Measurements from ENCODE around the gene MSL2.
"Not testable (repeated sequence)": the region's sequence is repeated elsewhere in the genome, so short reads cannot be mapped to it uniquely, and the experiment has no call there.

The MSL2 gene

DNA sequence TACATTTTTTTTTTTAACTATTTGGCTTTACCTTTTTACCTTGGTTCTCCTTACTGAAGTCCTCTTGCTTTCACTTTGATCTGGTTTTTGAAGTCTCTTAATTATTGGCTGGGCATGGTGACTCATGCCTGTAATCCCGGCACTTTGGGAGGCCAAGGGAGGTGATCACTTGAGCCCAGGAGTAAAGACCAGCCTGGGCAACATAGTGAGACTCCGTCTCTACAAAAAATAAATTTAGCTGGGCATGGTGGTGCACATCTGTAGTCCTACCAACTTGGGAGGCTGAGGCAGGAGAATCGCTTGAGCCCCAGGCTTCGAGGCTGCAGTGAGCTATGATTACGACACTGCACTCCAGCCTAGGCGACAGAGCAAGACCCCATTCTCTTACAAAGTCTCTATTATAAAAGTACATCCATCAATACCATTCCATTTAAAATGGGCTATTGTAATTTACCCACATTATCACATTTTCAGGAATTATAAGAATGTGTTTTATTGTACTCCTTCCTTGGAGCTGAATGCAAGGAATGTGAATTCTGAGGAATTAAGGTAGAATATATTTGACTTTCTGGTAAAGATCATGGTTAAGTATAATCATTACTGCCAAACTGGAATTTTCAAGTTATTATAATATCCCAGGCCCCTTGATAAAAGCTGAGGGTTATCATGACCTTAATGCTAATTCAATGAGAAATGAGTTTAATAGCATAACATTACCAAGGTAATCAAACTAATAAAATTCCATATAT, 49.0 kb downstream of the MSL2 start:
- Mint-ChIP-seq H3K27ac (no peak overlapping the region), H3K4me1 (ENCODE audit: low read depth) (peaks cover 23% of the 10 kb centered on the region)

DNA sequence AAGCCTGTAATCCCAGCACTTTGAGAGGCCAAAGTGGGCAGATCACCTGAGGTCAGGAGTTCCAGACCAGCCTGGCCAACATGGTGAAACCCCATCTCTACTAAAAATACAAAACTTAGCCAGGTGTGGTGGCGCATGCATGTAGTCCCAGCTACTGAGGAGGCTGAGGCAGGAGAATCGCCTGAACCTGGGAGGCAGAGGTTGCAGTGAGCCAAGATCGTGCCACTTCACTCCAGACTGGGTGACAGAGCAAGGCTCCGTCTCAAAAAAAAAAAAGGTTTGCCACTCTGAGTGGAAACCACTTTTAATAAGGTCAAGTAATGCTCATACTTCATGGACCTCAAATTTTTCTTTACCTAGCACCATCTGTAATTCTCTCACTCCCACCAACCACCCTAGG, 51.7 kb downstream of the MSL2 start:
- peaks cover 16% of the 10 kb centered on the region for H3K36me3 Mint-ChIP-seq (ENCODE audit: low read depth)
- not testable (repeated sequence) for H3K27ac Mint-ChIP-seq; H3K9me3 Mint-ChIP-seq; H3K27me3 Mint-ChIP-seq (ENCODE audit: low read depth); H3K4me1 Mint-ChIP-seq (ENCODE audit: low read depth); DNase-seq (ENCODE audit: low spot score); H3K4me3 Mint-ChIP-seq

More for the DNA sequence above, 49.0 kb downstream of the MSL2 start:
- Mint-ChIP-seq H3K36me3 (ENCODE audit: low read depth) (peaks cover 38% of the 10 kb centered on the region), H3K9me3 (no peaks in the 10 kb centered on the region), H3K4me3 (no peak overlapping the region), H3K27me3 (ENCODE audit: low read depth) (no peaks in the 10 kb centered on the region)
- no peak for DNase-seq (ENCODE audit: low spot score)

DNA sequence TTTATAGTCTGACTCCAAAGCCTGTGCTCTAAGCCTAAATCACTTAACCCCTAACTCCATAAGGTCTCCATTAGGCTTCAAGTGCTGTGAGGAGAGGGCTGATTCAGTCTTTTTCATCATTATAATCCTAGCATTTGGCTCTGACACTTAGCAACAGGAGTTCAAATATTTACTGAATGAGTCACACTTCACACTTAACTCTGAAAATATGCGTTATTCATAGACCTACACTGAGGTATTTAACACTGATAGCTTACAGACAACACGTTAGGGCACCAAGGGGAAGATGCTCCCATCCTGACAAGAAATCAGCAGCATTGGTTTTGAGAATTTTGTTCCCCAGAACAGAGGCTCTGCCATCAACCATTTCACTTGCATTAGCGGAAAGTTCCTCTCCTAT, 53.5 kb downstream of the MSL2 start:
- H3K36me3 Mint-ChIP-seq (ENCODE audit: low read depth), result peaks cover 7% of the 10 kb centered on the region
- DNase-seq (ENCODE audit: low spot score), result no peak

DNA sequence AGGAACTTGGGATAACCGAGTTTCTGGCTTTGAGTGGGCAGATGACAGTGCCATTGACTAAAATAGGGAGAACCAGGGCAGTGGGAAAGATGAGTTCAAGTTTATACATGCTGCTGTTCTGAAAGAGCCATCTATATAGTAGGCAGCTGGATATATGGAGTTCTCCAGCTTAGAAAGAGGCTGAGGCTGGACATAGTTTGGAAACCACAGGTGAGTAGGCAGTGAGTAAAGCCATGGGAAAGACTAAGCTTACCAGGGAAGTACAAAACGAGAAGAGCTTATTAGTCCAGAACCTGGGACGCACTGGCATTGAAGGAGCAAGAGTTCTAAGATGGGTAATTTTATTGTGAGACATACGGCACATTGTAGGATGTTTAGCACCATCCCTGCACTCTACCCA, 54.2 kb downstream of the MSL2 start:
- no peak overlapping the region for H3K27ac Mint-ChIP-seq
- H3K36me3 Mint-ChIP-seq (ENCODE audit: low read depth), result peaks cover 5% of the 10 kb centered on the region
- no peaks in the 10 kb centered on the region for H3K27me3 Mint-ChIP-seq (ENCODE audit: low read depth)

More for the DNA sequence above, 53.5 kb downstream of the MSL2 start:
- Mint-ChIP-seq H3K4me1 (ENCODE audit: low read depth) (no peaks in the 10 kb centered on the region), H3K9me3 (no peaks in the 10 kb centered on the region), H3K27ac (no peak overlapping the region), H3K27me3 (ENCODE audit: low read depth) (no peaks in the 10 kb centered on the region), H3K4me3 (no peak overlapping the region)

DNA sequence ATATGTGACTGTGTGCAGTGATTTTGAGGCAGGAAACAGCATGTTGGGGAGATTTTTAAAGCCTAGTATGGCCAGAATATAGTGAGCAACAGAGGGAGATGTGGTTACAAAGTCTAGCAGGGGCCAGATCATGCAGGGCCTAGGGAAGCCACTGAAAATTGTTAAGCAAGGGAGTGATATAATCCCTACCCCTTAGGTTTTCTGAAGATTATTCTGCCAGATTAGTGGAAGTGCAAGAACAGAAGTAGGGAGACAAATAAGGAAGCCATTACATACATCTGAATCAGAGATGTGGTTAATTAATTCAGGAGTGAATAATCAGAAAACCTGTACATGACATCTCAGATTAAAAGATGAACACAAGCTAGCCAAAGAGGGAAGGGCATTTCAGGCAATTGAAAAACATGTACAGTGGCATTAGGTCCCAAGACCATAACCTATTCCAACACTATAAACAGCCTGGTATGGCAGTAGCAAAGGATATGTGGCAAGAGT, 54.8 kb downstream of the MSL2 start:
- no peaks in the 10 kb centered on the region for H3K9me3 Mint-ChIP-seq
- peaks cover 4% of the 10 kb centered on the region for H3K36me3 Mint-ChIP-seq (ENCODE audit: low read depth)
- H3K4me3 Mint-ChIP-seq, result no peak overlapping the region
- no peaks in the 10 kb centered on the region for H3K4me1 Mint-ChIP-seq (ENCODE audit: low read depth)
- no peaks in the 10 kb centered on the region for H3K27me3 Mint-ChIP-seq (ENCODE audit: low read depth)
- no peak overlapping the region for H3K27ac Mint-ChIP-seq
- no peak for DNase-seq (ENCODE audit: low spot score)

More for the DNA sequence above, 54.2 kb downstream of the MSL2 start:
- Mint-ChIP-seq H3K9me3 (no peaks in the 10 kb centered on the region), H3K4me3 (no peak overlapping the region), H3K4me1 (ENCODE audit: low read depth) (no peaks in the 10 kb centered on the region)
- no peak for DNase-seq (ENCODE audit: low spot score)

DNA sequence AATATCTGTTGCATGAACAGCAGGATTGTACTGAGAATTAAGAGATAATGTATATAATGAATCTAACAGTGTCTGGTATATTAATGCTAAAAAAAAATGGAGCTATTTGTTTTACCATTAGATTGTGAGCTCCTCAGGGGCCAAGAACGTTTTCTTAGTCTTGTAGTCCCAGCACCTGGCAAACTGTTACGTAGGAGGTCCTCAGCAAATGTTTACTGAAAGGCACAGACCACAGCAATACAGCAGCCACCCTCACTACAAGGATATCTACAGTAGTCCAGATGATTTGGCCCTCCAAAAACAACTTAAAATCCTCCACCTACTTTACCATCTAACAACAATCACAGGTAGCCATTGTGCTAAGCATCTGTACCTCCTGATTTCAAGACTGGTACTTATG, 59.7 kb downstream of the MSL2 start:
- Mint-ChIP-seq H3K36me3 (ENCODE audit: low read depth) (no peaks in the 10 kb centered on the region), H3K4me1 (ENCODE audit: low read depth) (peaks cover 6% of the 10 kb centered on the region), H3K4me3 (no peak overlapping the region), H3K27ac (no peak overlapping the region), H3K27me3 (ENCODE audit: low read depth) (no peaks in the 10 kb centered on the region), H3K9me3 (no peaks in the 10 kb centered on the region)
- DNase-seq (ENCODE audit: low spot score), result no peak

DNA sequence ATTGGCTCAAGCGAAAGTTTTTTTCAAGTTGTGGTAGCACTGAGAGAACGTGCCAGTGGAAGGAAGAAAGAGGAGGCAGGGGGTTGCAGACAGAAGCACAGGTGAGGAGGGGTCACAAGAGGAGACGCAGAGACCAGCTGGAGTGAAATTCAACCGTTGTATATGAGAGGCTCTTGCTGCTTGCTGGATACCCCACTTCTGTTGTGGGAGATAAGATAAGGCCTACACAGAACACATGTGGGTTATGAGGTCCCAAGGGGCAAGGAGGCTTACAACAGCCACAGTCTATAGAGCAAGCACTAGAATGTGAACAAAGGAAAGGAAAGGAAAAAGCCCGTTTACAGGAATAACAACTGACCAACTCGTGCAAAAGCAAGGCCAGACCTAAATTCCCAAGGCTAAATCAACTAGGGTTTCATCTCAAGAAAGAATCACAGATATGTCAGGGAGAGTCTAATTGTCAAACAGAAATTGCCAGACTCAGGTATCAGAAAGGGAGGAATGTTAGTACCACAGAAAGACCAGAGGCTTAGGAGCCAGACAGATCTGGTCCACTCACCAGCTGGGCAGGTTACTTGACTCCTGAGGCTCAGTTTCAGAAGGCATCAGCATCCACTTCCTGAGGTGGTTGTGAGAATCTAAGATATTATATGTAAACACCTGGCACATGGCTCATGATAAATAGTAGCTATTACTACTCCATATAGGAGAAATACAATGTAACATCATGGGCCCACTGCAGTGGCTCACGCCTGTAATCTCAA, 60.9 kb downstream of the MSL2 start:
- Mint-ChIP-seq H3K36me3 (ENCODE audit: low read depth) (no peaks in the 10 kb centered on the region), H3K9me3 (no peaks in the 10 kb centered on the region), H3K27me3 (ENCODE audit: low read depth) (peaks cover 6% of the 10 kb centered on the region), H3K4me1 (ENCODE audit: low read depth) (peaks cover 6% of the 10 kb centered on the region), H3K27ac (no peak overlapping the region), H3K4me3 (no peak overlapping the region)
- DNase-seq (ENCODE audit: low spot score), result no peak

DNA sequence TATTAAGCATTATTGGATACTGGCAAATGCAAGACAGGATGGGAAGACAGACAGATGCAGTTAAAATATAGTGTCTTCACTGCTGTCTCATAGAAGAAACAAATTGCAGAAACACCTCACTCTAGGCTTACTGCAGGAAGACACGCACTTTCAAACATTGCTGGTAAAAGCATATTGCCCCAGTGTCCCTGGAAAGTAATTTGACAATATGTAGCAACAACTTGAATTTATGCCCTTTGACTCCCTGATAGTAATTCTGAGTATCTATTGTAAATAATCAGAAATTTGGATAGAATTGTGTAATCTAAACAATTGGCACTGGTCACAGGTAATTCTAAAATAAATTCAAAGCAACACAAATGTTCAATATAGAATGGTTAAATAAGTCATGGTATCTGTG, 62.0 kb downstream of the MSL2 start:
- Mint-ChIP-seq H3K9me3 (no peaks in the 10 kb centered on the region), H3K4me3 (no peak overlapping the region), H3K27ac (no peak overlapping the region)

DNA sequence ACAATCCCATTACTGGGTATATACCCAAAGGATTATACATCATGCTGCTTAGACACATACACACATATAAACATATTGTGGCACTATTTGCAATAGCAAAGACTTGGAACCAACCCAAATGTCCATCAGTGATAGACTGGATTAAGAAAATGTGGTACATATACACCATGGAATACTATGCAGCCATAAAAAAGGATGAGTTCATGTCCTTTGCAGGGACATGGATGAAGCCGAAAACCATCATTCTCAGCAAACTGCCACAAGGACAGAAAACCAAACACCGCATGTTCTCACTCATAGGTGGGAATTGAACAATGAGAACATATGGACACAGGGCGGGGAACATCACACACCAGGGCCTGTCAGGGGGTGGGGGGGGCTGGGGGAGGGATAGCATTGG, 64.5 kb downstream of the MSL2 start:
- H3K27ac Mint-ChIP-seq, result not testable (repeated sequence)

More for the DNA sequence above, 62.0 kb downstream of the MSL2 start:
- peaks cover 6% of the 10 kb centered on the region for H3K4me1 Mint-ChIP-seq (ENCODE audit: low read depth)
- no peak for DNase-seq (ENCODE audit: low spot score)
- H3K27me3 Mint-ChIP-seq (ENCODE audit: low read depth), result peaks cover 12% of the 10 kb centered on the region
- H3K36me3 Mint-ChIP-seq (ENCODE audit: low read depth), result no peaks in the 10 kb centered on the region

DNA sequence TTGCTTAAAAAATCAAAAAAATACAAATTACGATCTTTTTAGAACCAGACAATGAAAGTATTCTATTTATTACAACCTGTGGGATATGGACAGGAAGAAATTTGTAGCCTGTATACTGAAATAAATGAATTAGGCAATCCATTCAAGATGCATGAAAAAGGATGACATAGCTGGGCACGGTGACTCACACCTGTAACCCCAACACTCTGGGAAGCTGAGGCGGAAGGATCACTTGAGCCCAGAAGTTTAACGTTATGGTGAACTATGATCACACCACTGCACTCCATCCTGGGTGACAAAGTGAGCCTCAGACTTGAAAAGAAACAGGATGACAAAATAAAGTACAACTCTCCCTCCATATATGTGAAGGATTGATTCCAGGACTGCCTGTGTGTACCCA, 74.1 kb downstream of the MSL2 start:
- no peak overlapping the region for H3K4me3 Mint-ChIP-seq
- H3K36me3 Mint-ChIP-seq (ENCODE audit: low read depth), result no peaks in the 10 kb centered on the region
- peaks cover 17% of the 10 kb centered on the region for H3K27me3 Mint-ChIP-seq (ENCODE audit: low read depth)
- no peaks in the 10 kb centered on the region for H3K9me3 Mint-ChIP-seq
- H3K4me1 Mint-ChIP-seq (ENCODE audit: low read depth), result peaks cover 2% of the 10 kb centered on the region
- H3K27ac Mint-ChIP-seq, result no peak overlapping the region
- no peak for DNase-seq (ENCODE audit: low spot score)

More for the DNA sequence above, 64.5 kb downstream of the MSL2 start:
- peaks cover 20% of the 10 kb centered on the region for H3K27me3 Mint-ChIP-seq (ENCODE audit: low read depth)
- not testable (repeated sequence) for H3K9me3 Mint-ChIP-seq; DNase-seq (ENCODE audit: low spot score); H3K4me1 Mint-ChIP-seq (ENCODE audit: low read depth); H3K4me3 Mint-ChIP-seq; H3K36me3 Mint-ChIP-seq (ENCODE audit: low read depth)

DNA sequence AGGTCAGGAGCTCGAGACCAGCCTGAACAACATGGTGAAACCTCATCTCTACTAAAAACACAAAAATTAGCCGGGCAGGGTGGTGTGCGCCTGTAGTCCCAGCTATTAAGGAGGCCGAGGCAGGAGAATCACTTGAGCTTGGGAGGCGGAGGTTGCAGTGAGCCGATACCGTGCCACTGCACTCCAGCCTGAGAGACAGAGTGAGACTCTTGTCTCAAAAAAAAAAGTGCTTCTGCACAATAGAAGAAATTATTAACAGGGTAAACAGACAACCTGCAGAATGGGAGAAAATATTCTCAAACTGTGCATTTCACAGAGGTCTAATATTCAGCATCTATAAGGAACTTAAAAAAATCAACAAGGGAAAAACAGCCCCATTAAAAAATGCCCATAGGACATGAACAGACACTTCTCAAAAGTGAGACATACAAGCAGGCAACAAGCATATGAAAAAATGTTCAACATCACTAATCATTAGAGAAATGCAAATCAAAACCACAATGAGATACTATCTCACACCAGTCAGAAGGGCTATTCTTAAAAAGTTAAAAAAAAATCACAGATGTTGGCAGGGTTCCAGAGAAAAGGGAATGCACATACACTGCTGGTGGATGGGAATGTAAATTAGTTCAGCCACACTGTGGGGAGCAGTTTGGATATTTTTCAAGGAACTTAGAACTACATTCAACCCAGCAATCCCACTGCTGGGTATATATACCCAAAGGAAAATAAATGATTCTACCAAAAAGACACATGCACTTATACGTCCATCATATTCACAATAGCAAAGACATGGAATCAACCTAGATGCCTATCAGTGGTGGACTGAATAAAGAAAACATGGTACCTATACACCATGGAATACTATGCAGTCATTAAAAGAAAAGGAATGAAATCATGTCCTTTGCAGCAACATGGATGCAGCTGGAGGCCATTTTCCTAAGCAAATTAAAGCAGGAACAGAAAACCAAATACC, 75.5 kb downstream of the MSL2 start:
- Mint-ChIP-seq H3K27me3 (ENCODE audit: low read depth) (peaks cover 26% of the 10 kb centered on the region), H3K36me3 (ENCODE audit: low read depth) (no peaks in the 10 kb centered on the region), H3K27ac (no peak overlapping the region), H3K9me3 (no peaks in the 10 kb centered on the region), H3K4me3 (no peak overlapping the region), H3K4me1 (ENCODE audit: low read depth) (peaks cover 2% of the 10 kb centered on the region)
- DNase-seq (ENCODE audit: low spot score), result no peak

DNA sequence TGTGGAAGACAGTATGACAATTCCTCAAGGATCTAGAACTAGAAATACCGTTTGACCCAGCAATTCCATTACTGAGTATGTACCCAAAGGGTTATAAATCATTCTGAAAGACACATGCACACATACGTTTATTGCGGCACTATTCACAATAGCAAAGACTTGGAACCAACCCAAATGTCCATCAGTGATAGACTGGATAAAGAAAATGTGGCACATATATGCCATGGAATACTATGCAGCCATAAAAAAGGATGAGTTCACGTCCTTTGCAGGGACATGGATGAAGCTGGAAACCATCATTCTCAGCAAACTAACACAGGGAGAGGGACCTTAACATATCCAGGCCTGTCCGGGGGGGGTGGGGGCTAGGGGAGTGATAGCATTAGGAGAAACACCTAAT, 76.4 kb downstream of the MSL2 start:
- H3K9me3 Mint-ChIP-seq; H3K27ac Mint-ChIP-seq; H3K4me3 Mint-ChIP-seq; H3K36me3 Mint-ChIP-seq (ENCODE audit: low read depth); H3K4me1 Mint-ChIP-seq (ENCODE audit: low read depth); DNase-seq (ENCODE audit: low spot score): not testable (repeated sequence)
- peaks cover 34% of the 10 kb centered on the region for H3K27me3 Mint-ChIP-seq (ENCODE audit: low read depth)

DNA sequence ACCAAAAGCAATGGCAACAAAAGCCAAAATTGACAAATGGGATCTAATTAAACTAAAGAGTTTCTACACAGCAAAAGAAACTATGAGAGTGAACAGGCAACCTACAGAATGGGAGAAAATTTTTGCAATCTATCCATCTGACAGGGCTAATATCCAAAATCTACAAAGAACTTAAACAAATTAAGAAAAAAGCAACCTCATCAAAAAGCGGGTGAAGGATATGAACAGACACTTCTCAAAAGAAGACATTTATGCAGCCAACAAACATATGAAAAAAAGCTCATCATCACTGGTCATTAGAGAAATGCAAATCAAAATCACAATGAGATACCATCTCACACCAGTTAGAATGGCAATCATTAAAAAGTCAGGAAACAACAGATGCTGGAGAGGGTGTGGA, 76.8 kb downstream of the MSL2 start:
- not testable (repeated sequence) for H3K4me1 Mint-ChIP-seq (ENCODE audit: low read depth); H3K4me3 Mint-ChIP-seq; H3K27ac Mint-ChIP-seq; H3K36me3 Mint-ChIP-seq (ENCODE audit: low read depth); DNase-seq (ENCODE audit: low spot score); H3K9me3 Mint-ChIP-seq
- peaks cover 34% of the 10 kb centered on the region for H3K27me3 Mint-ChIP-seq (ENCODE audit: low read depth)
